Stimulated activated naive CD4-positive, alpha-beta T cell treated with Interleukin-2 at 50 U/mL for 16 hours (primary cell): Measurements from ENCODE around the gene BMS1.
"Not testable (repeated sequence)": the region's sequence is repeated elsewhere in the genome, so short reads cannot be mapped to it uniquely, and the experiment has no call there.

ENCODE experiments used
- DNase-seq: peaks from one replicate; lab custom pipeline; 2025; lab: John Stamatoyannopoulos, UW

The BMS1 gene, protein sequence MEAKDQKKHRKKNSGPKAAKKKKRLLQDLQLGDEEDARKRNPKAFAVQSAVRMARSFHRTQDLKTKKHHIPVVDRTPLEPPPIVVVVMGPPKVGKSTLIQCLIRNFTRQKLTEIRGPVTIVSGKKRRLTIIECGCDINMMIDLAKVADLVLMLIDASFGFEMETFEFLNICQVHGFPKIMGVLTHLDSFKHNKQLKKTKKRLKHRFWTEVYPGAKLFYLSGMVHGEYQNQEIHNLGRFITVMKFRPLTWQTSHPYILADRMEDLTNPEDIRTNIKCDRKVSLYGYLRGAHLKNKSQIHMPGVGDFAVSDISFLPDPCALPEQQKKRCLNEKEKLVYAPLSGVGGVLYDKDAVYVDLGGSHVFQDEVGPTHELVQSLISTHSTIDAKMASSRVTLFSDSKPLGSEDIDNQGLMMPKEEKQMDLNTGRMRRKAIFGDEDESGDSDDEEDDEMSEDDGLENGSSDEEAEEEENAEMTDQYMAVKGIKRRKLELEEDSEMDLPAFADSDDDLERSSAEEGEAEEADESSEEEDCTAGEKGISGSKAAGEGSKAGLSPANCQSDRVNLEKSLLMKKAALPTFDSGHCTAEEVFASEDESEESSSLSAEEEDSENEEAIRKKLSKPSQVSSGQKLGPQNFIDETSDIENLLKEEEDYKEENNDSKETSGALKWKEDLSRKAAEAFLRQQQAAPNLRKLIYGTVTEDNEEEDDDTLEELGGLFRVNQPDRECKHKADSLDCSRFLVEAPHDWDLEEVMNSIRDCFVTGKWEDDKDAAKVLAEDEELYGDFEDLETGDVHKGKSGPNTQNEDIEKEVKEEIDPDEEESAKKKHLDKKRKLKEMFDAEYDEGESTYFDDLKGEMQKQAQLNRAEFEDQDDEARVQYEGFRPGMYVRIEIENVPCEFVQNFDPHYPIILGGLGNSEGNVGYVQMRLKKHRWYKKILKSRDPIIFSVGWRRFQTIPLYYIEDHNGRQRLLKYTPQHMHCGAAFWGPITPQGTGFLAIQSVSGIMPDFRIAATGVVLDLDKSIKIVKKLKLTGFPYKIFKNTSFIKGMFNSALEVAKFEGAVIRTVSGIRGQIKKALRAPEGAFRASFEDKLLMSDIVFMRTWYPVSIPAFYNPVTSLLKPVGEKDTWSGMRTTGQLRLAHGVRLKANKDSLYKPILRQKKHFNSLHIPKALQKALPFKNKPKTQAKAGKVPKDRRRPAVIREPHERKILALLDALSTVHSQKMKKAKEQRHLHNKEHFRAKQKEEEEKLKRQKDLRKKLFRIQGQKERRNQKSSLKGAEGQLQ

DNA sequence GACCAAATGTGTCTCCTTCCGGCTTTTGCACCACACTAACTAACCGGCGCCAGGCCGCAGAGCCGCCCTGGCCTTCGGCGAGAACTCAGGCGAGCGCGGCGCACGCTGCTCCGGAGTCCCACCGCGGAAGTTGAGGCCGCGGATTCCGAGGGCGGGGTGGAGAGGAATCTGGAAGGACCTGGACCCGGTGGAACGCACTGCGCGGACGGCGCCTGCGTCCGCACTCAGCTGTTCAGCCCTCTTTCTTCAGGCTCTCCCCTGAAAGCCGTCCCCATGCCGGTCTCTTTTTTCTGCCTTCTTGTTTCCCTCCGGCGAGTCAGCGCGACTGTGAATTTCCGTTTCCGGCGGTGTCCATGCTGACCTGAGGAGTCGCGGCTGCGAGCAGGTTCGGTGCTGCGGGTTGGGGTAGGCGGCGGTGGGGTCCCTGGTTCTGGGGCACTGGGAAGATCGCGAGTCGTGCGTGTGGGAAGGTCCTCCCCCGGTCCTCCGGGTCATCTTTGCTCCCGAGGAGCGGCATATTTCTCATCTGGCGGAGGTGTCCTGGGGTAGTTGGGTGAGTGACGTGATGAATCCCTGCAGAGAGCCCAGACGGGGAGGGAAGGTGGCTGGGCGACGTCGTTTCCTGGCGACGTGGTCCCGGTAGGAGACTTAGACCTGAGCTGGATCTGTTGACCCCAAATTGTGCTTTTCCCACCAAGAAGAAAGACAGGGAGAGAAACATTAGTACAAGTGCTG is at the start of gene BMS1:
TSS of gene BMS1 (plus strand) at position 350 of the 735 bp plus-strand sequence. CDS start 1,600 bp downstream, outside the sequence.
- peak; percentile 86 for DNase-seq

GRCh38 chr10:42734536-42734935 is 48.1 kb upstream of the BMS1 start:
- DNase-seq: no peak

DNA sequence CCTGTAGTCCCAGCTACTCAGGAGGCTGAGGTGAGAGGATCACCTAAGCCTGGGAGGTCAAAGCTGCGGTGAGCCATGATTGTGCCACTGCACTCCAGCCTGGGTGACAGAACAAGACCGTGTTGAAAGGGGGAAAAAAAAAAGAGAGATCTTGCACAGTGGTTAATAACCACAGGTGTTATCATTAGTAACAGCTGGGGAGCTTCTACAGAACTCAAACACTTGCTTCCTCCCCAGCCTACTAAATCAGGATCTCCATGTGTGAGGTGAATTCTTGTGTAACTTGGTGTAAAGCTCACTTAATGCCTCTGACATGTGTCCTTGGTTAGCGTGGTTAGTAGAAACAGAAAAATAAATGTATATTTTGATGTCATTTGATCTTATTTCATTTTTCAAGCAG is 43.9 kb upstream of the BMS1 start:
- DNase-seq: no peak

DNA sequence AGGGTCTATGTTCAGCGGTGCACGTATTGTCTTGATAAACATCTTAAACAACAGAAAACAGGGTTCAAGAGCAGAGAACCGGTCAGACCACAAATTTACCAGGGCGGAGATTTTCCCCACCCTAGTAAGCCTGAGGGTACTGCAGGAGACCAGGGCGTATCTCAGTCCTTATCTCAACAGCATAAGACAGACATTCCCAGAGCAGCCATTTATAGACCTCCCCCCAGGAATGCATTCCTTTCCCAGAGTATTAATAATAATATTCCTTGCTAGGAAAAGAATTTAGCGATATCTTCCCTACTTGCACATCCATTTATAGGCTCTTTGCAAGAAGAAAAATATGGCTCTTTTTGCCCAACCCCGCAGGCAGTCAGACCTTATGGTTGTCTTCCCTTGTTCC is 41.1 kb upstream of the BMS1 start:
- DNase-seq: not testable (repeated sequence)

DNA sequence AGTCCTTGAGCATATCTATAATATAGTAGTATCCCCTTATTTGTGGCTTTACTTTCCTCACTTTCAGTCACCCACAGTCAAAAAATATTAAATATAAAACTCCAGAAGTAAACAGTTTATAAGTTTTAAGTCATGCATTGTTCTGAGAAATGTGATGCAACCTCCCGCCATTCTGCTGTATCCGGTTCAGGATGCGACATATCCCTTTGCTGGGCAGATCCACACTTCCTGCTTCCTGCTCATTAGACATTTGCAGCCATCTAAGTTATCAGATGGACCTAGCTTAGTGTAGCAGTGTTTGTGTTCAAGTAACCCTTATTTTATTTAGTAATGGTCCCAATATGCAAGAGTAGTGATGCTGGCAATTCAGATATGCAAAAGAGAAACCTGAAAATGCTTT is 38.9 kb upstream of the BMS1 start:
- DNase-seq: no peak

DNA sequence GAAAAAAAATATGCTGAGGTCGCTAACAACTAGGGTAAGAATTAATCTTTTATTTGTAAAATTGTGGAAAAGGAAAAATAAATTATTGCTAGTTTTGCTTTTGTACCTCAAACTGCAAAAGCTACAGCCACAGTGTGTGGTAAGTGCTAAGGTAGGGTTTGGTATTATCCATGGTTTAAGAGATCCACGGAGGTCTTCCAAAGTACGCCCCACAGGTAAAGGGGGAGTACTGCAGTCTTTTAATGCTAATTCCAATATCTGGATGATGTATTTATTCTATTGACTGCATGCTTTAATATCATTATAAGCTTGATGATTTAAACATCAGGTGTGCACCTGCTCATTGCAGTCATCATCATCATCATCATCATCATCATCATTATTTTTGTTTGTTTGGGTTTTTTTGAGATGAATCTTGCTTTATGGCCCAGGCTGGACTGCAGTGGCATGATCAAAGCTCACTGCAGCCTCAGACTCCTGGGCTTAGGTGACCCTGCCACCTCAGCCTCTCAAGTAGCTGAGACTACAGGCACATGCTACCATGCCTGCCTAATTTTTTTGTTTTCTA is 38.4 kb upstream of the BMS1 start:
- DNase-seq: no peak

DNA sequence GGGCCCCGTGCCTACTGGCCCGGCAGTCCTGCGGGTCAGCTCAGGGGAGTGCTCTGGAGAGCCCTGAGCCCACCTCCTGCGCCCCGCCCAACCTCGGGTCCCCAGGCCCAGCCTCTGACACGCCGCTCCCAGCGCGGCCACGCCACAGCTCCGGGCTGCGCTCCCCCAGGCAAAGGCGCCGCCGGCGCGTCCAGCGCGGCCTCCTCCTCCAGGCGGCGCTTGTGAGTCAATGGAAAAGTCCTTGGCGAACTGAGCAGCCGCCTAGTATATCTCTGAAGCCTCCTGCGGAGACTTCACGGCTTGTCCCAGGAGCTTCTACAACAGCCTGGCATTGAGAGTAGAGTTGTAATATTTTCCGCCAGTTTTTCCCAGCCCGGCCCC is 29.5 kb upstream of the BMS1 start:
- peak; percentile 69 for DNase-seq

GRCh38 chr10:42753507-42754154 is 29.0 kb upstream of the BMS1 start:
- no peak for DNase-seq

DNA sequence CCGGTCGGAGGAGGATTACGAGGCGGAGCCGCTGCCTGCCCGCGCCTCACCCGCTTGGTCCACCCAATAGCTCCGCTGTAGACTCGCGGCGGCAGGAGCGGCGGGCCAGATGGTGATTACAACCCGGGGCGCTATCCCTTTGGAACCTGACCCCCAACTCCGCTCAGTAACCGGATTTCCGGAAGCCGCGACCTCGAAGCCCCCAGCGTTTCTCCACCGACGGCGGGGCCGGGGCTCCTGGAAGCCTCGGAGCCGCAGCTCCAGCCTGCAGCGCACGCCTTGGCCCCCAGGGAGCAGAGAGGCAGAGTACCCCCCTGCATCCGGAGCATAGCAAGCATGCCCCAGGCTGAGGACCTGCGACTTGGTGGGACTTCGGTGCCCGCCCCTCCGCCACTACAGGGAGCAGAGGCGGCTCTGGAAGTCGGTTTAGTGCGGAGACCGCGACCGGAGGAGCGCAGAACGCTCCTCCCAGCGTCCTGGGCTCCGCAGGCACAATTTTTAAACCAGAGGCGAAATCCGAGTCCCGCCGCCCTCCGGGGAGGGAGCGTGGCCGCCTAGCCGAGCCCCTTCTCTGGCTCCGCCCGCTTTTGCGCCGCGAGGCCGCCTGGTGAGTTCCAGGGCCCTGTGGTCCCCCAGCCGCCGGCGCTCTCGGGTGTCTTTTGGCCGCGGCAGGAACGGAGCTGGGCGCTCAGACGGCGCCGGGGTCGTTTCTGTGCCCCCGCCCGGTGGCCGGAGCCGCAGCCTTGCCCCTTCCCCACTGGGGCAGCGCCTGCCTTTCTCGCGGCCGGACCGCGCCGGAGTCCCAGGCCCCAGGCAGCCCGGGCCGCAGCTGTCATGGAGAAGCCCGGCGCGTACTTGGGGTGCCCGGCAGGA is 28.2 kb upstream of the BMS1 start:
- peak; percentile 13 for DNase-seq

DNA sequence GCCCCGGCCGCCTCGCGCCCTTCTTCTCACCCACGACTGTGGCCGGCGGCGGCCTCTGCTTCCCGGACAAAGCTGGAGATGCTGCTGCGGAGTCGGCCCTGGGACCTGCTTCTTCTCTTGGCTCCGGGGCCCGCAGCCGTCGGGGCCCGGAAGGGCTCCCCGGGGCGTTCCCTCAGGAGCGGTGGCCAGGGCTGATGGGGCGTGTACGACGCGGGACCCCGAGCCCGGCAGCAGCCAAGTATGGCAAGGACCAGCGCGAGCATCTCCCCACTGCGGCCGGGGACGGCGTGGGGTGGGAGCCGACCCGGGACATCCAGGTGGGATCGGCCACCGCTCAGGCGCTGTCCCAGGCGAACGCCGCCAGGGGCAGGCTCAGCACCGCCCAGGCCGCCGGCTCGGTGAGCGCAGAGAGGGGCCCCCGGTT is 27.6 kb upstream of the BMS1 start:
- no peak for DNase-seq

- DNase-seq: no peak
Measured at GRCh38 chr10:42755556-42756093, 27.0 kb upstream of the BMS1 start.

DNA sequence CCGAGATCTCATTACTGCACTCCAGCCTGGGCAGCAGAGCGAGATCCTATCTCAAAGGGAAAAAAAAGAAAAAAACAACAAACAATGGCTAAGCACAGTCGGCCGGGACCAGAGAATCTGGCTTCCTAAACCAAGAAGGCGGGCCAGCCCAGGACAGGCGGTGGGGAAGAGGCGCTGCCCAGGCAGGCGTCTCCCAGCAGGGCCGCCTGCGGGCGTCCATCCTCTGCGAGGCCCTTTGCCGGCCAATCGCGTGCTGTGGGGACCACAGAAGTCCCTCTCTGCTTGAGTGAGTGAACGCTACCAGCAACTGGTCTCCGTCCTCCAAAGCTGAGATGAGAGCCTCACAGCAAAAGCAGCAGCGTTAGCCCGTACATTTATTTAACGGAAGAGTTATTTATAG is 14.7 kb upstream of the BMS1 start:
- no peak for DNase-seq

DNA sequence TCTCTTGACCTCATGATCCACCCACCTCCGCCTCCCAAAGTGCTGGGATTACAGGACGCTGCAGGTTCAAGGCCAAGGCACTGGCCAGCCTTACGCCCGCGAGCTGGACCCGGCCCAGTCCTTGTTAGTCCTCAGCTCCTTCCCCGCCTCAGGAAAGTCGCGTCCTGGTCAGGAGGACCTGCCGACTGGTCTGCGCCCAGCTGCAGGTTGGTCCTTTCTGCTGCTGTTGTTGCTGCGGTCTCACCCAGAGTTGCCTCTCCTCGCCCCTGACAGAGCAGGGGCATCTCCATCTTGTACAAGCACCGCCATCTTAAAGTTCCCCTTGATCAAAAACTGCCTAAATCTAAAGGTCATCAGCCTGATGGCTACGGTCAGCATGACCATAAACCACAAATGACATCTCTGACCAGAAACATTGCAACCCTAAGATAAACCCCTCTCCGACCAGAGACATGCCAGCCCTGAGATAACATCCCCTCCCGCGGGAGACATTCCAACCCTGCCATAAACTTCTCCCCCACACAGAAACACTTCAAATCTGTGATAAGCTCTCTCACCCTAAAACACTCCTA is 13.9 kb upstream of the BMS1 start:
- no peak for DNase-seq

DNA sequence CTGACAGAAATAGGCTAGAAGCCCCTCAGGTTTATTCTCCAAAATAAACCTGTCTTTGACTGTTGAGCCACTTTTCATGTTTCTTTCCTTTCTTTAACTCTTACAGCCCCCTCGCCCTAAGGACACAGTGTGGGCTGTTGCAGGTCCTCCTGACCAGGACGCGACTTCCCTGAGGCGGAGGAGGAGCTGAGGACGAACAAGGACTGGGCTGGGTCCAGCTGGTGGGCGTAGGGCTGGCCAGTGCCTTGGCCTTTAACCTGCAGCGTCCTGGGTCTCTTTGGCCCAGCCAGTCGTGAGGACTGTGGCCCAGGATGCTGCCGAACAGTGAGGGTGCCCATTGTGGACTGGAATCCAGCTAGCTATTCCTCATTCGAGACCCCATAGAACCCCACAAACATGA is 13.4 kb upstream of the BMS1 start:
- DNase-seq: no peak

DNA sequence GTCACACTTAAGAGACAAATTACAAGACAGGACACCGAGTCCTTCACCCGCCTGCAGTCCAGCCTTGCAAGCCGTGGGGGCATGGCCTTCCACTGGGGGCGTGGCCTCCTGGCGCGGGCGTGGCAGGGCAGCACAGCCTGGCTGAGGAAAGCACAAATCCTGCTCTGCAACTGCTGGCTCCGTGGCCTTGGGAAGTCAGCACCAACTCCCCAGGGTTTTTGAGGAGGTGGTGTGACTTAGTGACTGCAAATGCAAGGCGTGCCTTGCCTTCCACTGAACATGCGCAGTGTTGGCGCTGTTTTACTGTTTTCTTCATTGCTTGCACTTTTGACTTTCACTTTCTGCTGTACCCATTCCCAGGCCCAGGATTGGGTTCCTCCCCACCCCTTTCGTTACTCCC is 12.9 kb upstream of the BMS1 start:
- no peak for DNase-seq

GRCh38 chr10:42776681-42777080 is 5.9 kb upstream of the BMS1 start:
- DNase-seq: no peak

DNA sequence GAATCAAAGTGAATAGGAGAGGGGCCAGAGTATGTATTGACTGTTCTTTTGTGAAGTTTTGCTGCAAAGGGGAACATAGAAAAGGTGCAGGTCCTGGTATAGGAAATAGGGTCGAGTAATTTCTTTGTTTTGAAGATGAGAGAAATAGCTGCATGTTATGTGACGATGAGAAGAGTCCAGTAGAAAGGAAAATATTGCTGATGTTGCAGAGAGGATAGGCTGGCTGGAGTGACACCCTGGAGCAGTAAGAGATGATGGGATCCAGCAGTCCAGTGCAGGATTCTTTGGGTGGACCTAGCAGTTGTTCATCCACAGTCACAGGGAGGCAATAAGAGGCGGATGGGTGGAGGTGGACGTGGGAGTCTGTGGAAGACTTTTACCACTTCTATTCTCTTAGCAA is 2.1 kb upstream of the BMS1 start:
- DNase-seq: no peak

DNA sequence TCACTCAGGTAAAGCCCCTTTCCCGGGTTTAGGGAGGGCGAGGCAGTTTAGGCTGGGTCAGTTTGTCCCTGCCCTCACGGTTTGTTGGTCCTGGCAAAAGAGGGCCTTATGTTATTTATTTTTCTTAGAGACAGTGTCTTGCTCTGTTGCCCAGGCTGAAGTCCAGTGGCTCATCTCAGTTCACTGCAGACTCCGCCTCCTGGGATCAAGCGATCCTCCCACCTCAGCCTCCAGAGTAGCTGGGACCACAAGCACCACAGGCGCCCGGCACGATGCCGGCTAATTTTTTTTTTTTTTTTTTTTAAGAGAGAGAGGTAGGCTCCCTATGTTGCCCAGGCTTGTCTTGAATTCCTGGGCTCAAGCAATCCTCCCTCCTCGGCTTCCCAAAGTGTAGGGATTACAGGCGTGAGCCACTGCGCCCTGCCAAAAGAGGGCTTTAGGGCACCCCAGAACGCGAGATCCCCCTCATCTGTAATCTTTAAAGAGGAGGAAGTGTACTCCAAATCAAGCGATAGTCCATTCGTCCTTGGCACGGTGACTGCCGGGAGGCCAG is 626 bp upstream of the BMS1 start:
- no peak for DNase-seq

GRCh38 chr10:42783181-42783549 is 570 bp downstream of the BMS1 start:
- DNase-seq: no peak
